Measurements from ENCODE around the gene RALB. TPM values are rescaled to one million over a fixed set of nuclear protein-coding genes. Genes with fewer than 3 reads are reported as not detected.

The RALB gene
- total and polyA plus RNA-seq, 2 donors (not counting 1 experiment from before 2014, with no cell fraction given): 58.3 to 73.9 TPM

DNA sequence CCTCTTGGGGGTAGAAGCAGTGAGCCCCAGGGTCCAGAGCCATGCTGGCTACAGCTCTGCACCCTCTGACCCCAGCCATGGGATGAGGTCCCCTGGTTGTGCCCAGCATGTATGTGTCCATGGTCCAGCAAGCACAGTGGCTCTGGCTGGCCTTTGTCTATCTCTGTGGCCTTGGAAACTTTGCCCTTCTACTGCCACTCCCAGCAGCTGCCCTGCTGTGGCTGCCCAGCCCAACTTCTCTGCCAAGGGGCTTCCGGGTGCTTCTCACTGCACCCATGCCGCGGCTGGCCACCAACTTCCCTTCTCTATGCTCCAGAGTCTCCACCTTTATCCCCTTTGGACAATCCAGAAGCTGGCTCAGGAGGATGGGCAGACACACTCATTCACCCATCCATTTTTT is 48.2 kb upstream of the RALB start:
- H2AFZ ChIP-seq (ENCODE audit: low read length): no peak overlapping the region
- TF ChIP-seq EZH2 (IDR thresholded peaks at IDR 0.05; ENCODE audit: low read length, missing control alignments): no peak
- TF ChIP-seq, protein P1, sequence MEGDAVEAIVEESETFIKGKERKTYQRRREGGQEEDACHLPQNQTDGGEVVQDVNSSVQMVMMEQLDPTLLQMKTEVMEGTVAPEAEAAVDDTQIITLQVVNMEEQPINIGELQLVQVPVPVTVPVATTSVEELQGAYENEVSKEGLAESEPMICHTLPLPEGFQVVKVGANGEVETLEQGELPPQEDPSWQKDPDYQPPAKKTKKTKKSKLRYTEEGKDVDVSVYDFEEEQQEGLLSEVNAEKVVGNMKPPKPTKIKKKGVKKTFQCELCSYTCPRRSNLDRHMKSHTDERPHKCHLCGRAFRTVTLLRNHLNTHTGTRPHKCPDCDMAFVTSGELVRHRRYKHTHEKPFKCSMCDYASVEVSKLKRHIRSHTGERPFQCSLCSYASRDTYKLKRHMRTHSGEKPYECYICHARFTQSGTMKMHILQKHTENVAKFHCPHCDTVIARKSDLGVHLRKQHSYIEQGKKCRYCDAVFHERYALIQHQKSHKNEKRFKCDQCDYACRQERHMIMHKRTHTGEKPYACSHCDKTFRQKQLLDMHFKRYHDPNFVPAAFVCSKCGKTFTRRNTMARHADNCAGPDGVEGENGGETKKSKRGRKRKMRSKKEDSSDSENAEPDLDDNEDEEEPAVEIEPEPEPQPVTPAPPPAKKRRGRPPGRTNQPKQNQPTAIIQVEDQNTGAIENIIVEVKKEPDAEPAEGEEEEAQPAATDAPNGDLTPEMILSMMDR (conservative IDR thresholded peaks at IDR 0.05 in 1 of 2, IDR thresholded peaks at IDR 0.05 in 1 of 2; ENCODE audit: low read depth in 1 of 2, low read length in 2 of 2): no peak

GRCh38 chr2:120204945-120205670 is 47.5 kb upstream of the RALB start:
- TF ChIP-seq, protein P1 (conservative IDR thresholded peaks at IDR 0.05 in 1 of 2, IDR thresholded peaks at IDR 0.05 in 1 of 2; ENCODE audit: low read depth in 1 of 2, low read length in 2 of 2): no peak
- TF ChIP-seq EZH2 (IDR thresholded peaks at IDR 0.05; ENCODE audit: low read length, missing control alignments): no peak
- H4K20me1 ChIP-seq (ENCODE audit: control insufficient read depth, extremely low read depth, insufficient read depth, low read length): no peaks in the 10 kb centered on the region

More for the DNA sequence above, 48.2 kb upstream of the RALB start:
- Histone ChIP-seq H3K4me1 (ENCODE audit: control insufficient read depth, extremely low read depth, insufficient read depth, low read length) (no peaks in the 10 kb centered on the region), H3K9ac (ENCODE audit: insufficient read depth, low read length) (no peak overlapping the region), H3K27ac (ENCODE audit: insufficient read depth, low read length) (no peak overlapping the region), H3K79me2 (ENCODE audit: control insufficient read depth, insufficient read depth, low read length) (no peaks in the 10 kb centered on the region), H4K20me1 (ENCODE audit: control insufficient read depth, extremely low read depth, insufficient read depth, low read length) (no peaks in the 10 kb centered on the region), H3K4me2 (ENCODE audit: extremely low read depth, insufficient read depth, low read length) (no peak overlapping the region), H3K9me3 (ENCODE audit: control insufficient read depth, insufficient read depth, low read depth, low read length) (no peaks in the 10 kb centered on the region), H3K36me3 (ENCODE audit: control insufficient read depth, insufficient read depth, low read length) (no peaks in the 10 kb centered on the region), H3K27me3 (ENCODE audit: control insufficient read depth, insufficient read depth, low read length) (peaks cover 3% of the 10 kb centered on the region), H3K4me3 (replicated peaks in 1 of 4; ENCODE audit: control extremely low read depth in 1 of 4, insufficient read depth in 1 of 4, low read depth in 3 of 4, low read length in 4 of 4) (no peak overlapping the region)
- no peak for DNase-seq (ENCODE audit: low read depth in 2 of 2)

GRCh38 chr2:120206022-120206581 is 46.5 kb upstream of the RALB start:
- no peak overlapping the region for H3K4me3 ChIP-seq (replicated peaks in 1 of 4; ENCODE audit: control extremely low read depth in 1 of 4, insufficient read depth in 1 of 4, low read depth in 3 of 4, low read length in 4 of 4)
- no peaks in the 10 kb centered on the region for H3K79me2 ChIP-seq (ENCODE audit: control insufficient read depth, insufficient read depth, low read length)
- no peaks in the 10 kb centered on the region for H3K4me1 ChIP-seq (ENCODE audit: control insufficient read depth, extremely low read depth, insufficient read depth, low read length)
- DNase-seq (ENCODE audit: low read depth in 2 of 2): no peak
- peaks cover 3% of the 10 kb centered on the region for H3K27me3 ChIP-seq (ENCODE audit: control insufficient read depth, insufficient read depth, low read length)
- no peaks in the 10 kb centered on the region for H4K20me1 ChIP-seq (ENCODE audit: control insufficient read depth, extremely low read depth, insufficient read depth, low read length)
- H3K9ac ChIP-seq (ENCODE audit: insufficient read depth, low read length): no peak overlapping the region
- no peak overlapping the region for H2AFZ ChIP-seq (ENCODE audit: low read length)
- H3K36me3 ChIP-seq (ENCODE audit: control insufficient read depth, insufficient read depth, low read length): no peaks in the 10 kb centered on the region
- H3K9me3 ChIP-seq (ENCODE audit: control insufficient read depth, insufficient read depth, low read depth, low read length): no peaks in the 10 kb centered on the region
- no peak overlapping the region for H3K27ac ChIP-seq (ENCODE audit: insufficient read depth, low read length)
- H3K4me2 ChIP-seq (ENCODE audit: extremely low read depth, insufficient read depth, low read length): no peak overlapping the region
- TF ChIP-seq EZH2 (IDR thresholded peaks at IDR 0.05; ENCODE audit: low read length, missing control alignments): no peak
- TF ChIP-seq, protein P1 (conservative IDR thresholded peaks at IDR 0.05 in 1 of 2, IDR thresholded peaks at IDR 0.05 in 1 of 2; ENCODE audit: low read depth in 1 of 2, low read length in 2 of 2): peak in 1 of 2 donors; percentile 45

More at GRCh38 chr2:120204945-120205670, 47.5 kb upstream of the RALB start:
- no peaks in the 10 kb centered on the region for H3K9me3 ChIP-seq (ENCODE audit: control insufficient read depth, insufficient read depth, low read depth, low read length)
- no peaks in the 10 kb centered on the region for H3K4me1 ChIP-seq (ENCODE audit: control insufficient read depth, extremely low read depth, insufficient read depth, low read length)
- H2AFZ ChIP-seq (ENCODE audit: low read length): no peak overlapping the region
- H3K36me3 ChIP-seq (ENCODE audit: control insufficient read depth, insufficient read depth, low read length): no peaks in the 10 kb centered on the region
- H3K9ac ChIP-seq (ENCODE audit: insufficient read depth, low read length): no peak overlapping the region
- peaks cover 3% of the 10 kb centered on the region for H3K27me3 ChIP-seq (ENCODE audit: control insufficient read depth, insufficient read depth, low read length)
- H3K4me2 ChIP-seq (ENCODE audit: extremely low read depth, insufficient read depth, low read length): no peak overlapping the region
- H3K27ac ChIP-seq (ENCODE audit: insufficient read depth, low read length): no peak overlapping the region
- H3K79me2 ChIP-seq (ENCODE audit: control insufficient read depth, insufficient read depth, low read length): no peaks in the 10 kb centered on the region
- DNase-seq (ENCODE audit: low read depth in 2 of 2): no peak
- no peak overlapping the region for H3K4me3 ChIP-seq (replicated peaks in 1 of 4; ENCODE audit: control extremely low read depth in 1 of 4, insufficient read depth in 1 of 4, low read depth in 3 of 4, low read length in 4 of 4)
